Heart right ventricle (tissue), 16 donors: ENCODE data around the gene FBXL13. TPM values are rescaled to one million over a fixed set of nuclear protein-coding genes. Genes with fewer than 3 reads are reported as not detected.

Experiments
- ATAC-seq, 8 donors: fragments of 200-7000 bp; cut with Tn5 transposase; one replicate each; pipeline ENCODE4 v1.9.1; 2020; ENCODE audit warnings: mild to moderate bottlenecking in 8 of 8, moderate library complexity in 8 of 8, moderate number of reproducible peaks in 1 of 8
- DNase-seq, 2 donors: peaks; one replicate each; pipeline ENCODE4 v3.0.0-alpha.2; 2020
- H3K27ac ChIP-seq, 10 donors: fragments of 200-600 bp; sonication (generic) in 2 of 10; one replicate each; pipeline versions ENCODE4 v1.5.0 to v1.8.0; 2020 to 2022; ENCODE audit warnings: mild to moderate bottlenecking in 3 of 10
- H3K27me3 ChIP-seq, 7 donors: fragments of 200-600 bp; one replicate each; pipeline ENCODE4 v1.8.0; 2021 to 2022; ENCODE audit warnings: mild to moderate bottlenecking in 2 of 7
- H3K36me3 ChIP-seq, 9 donors: fragments of 200-600 bp; sonication (generic) in 1 of 9; one replicate each; pipeline versions ENCODE4 v1.5.0 to v1.8.0; 2020 to 2022; ENCODE audit warnings: mild to moderate bottlenecking in 2 of 9
- H3K4me1 ChIP-seq, 9 donors: fragments of 200-600 bp; sonication (generic) in 1 of 9; one replicate each; pipeline versions ENCODE4 v1.5.0 to v1.8.0; 2020 to 2022; ENCODE audit warnings: mild to moderate bottlenecking in 4 of 9
- H3K4me3 ChIP-seq, 10 donors: fragments of 200-600 bp; sonication (generic) in 2 of 10; one replicate each; pipeline versions ENCODE4 v1.5.0 to v1.8.0; 2020 to 2022; ENCODE audit warnings: mild to moderate bottlenecking in 7 of 10, moderate library complexity in 2 of 10
- H3K9me3 ChIP-seq, 11 donors: fragments of 200-600 bp in 10 of 11; sonication (generic) in 2 of 11; one replicate each; pipeline versions ENCODE4 v1.5.0 to v1.8.0; 2013 to 2022; ENCODE audit warnings: mild to moderate bottlenecking in 2 of 11, control low read depth in 1 of 11, moderate library complexity in 1 of 11
- CTCF ChIP-seq, 9 donors: fragments of 200-600 bp; sonication (generic) in 2 of 9; IDR thresholded peaks; one replicate each; pipeline versions ENCODE4 v1.5.0 to v1.8.0; 2021 to 2022; ENCODE audit warnings: antibody characterized with exemption in 9 of 9, mild to moderate bottlenecking in 5 of 9, moderate library complexity in 1 of 9
- WGBS, 2 donors: extraction: QIAGEN DNeasy Blood & Tissue Kit; methylation state at CpG; one replicate each; pipeline ENCODE4 v1.1.7; 2013; ENCODE audit warnings: inconsistent platforms in 1 of 2; 5-methylcytosine and 5-hydroxymethylcytosine counted together
- intact Hi-C, 10 donors: fragments of 100-400 bp; cut with DNase I; formaldehyde crosslinking; loops; one replicate each; pipeline versions ENCODE4 v1.11.1 to v1.14.2; 2022
- polyA plus RNA-seq, 2 donors: library from polyadenylated mRNA; stranded (reverse); fragments of 200-250 nt; gene quantifications; one replicate each; pipeline ENCODE4 v1.2.3, GENCODE V29; 2013
- total RNA-seq, 10 donors: library from RNA; stranded (reverse); fragmentation: NEBNext Ultra II Directional in 3 of 10; extraction: Animal tissue kit (Norgen Biotek cat#: 25700) in 3 of 10; gene quantifications; one replicate each; pipeline versions ENCODE4 v1.2.1 to v1.2.4, GENCODE V29; 2021 to 2023
- donor health status: Arrhythmogenic right ventricular cardiomyopathy.
- donor health status: ischemic (EF 13 %, LVEDD 7.1; RV severe dilation, severe dysfunction).
- donor health status: healthy with polysubstance abuse.
- donor health status: DM: no; HTN: yes; CAD: no.
- donor health status: DM: no; HTN: no; CAD: no.
- donor health status: ischemic (EF 25% LVEDD 6.9; RV normal size, moderate dysfunction).
- donor health status: ischemic (EF 25% LVEDD 5.7; RV mildly dilated, moderate dysfunction).
- donor health status: healthy.
- donor health status: DM: yes; HTN: yes; CAD: no.
- donor health status: Ischemic cardiomyopathy.
- donor health status: ischemic (EF 35%, LVEDD 5.7; RV mildly dilated, moderate dysfunction).
- donor health status: nonischemic (EF 11% LVEDD 7.7; RV severe dilation, severe dysfunction).
- donor health status: DM: yes; HTN: yes; CAD: no.
- donor health status: PGD.
- donor health status: ischemic (EF 29% LVEDD 5.4; RV normal size, mild dysfunction).
- donor health status: nonischemic (EF 23%, LVEDD 6.1; RV moderate dilation, normal function).

FBXL13 gene
- total and polyA plus RNA-seq, 12 donors, result 0.12 to 0.87 (median 0.45) TPM; not detected in 1

GRCh38 chr7:102917436-102918353 is 156.9 kb downstream of the FBXL13 start:
- peak in 2 of 8 donors; percentile 32 to 33 for ATAC-seq
- 58 to 65% methylated on average over 5 of the region's 5 CpGs for WGBS, 2 donors
- peak in 2 of 9 donors; percentile 19 to 27 for TF ChIP-seq CTCF (IDR thresholded peaks at IDR 0.05)
- H3K27me3 ChIP-seq, result no peaks in the 10 kb centered on the region
- no peak for DNase-seq
- H3K27ac ChIP-seq, result no peak overlapping the region
- H3K4me1 ChIP-seq, result peaks cover 0 to 27% (median 9%) of the 10 kb centered on the region in 9 donors
- no peaks in the 10 kb centered on the region for H3K36me3 ChIP-seq
- no peaks in the 10 kb centered on the region for H3K9me3 ChIP-seq
- intact Hi-C loops, result loop anchor here in 2 of 10 donors (10.0 kb wide), 2 partner anchors 77 to 147 kb away; no protein-coding TSS in a partner anchor
- H3K4me3 ChIP-seq, result no peak overlapping the region

- Histone ChIP-seq H3K36me3 (no peaks in the 10 kb centered on the region), H3K4me3 (no peak overlapping the region), H3K4me1 (peaks cover 0 to 33% (median 9%) of the 10 kb centered on the region in 9 donors), H3K27me3 (no peaks in the 10 kb centered on the region), H3K27ac (no peak overlapping the region), H3K9me3 (no peaks in the 10 kb centered on the region)
- TF ChIP-seq CTCF (IDR thresholded peaks at IDR 0.05), result no peak
- intact Hi-C loops, result loop anchor here in 2 of 10 donors (10.0 kb wide), 2 partner anchors 78 to 148 kb away; no protein-coding TSS in a partner anchor
- ATAC-seq, result no peak
- DNase-seq, result no peak
Measured at GRCh38 chr7:102916881-102917280, 157.7 kb downstream of the FBXL13 start.

- intact Hi-C loops, result loop anchor here in 2 of 10 donors (10.0 kb wide), 2 partner anchors 78 to 148 kb away; no protein-coding TSS in a partner anchor
- no peak overlapping the region for H3K27ac ChIP-seq
- ATAC-seq (peak in 1 of 8 donors; percentile 51), DNase-seq (no peak)
- no peak overlapping the region for H3K4me3 ChIP-seq
- no peaks in the 10 kb centered on the region for H3K27me3 ChIP-seq
- 73 to 85% methylated on average over 3 of the region's 3 CpGs for WGBS, 2 donors
- no peaks in the 10 kb centered on the region for H3K9me3 ChIP-seq
- peaks cover 0 to 33% (median 9%) of the 10 kb centered on the region in 9 donors for H3K4me1 ChIP-seq
- H3K36me3 ChIP-seq, result no peaks in the 10 kb centered on the region
- TF ChIP-seq CTCF (IDR thresholded peaks at IDR 0.05), result no peak
Measured at GRCh38 chr7:102916426-102916825, 158.2 kb downstream of the FBXL13 start.

GRCh38 chr7:102914585-102914984 is 160.0 kb downstream of the FBXL13 start:
- Histone ChIP-seq H3K4me1 (peaks cover 0 to 33% (median 9%) of the 10 kb centered on the region in 9 donors), H3K36me3 (no peaks in the 10 kb centered on the region), H3K4me3 (peak overlapping the region in 8 of 10 donors; percentile 4 to 52 (median 46)), H3K27ac (peak overlapping the region; percentile 13 to 72 (median 55)), H3K9me3 (no peaks in the 10 kb centered on the region), H3K27me3 (no peaks in the 10 kb centered on the region)
- 59 to 62% methylated on average over 8 of the region's 8 CpGs for WGBS, 2 donors
- TF ChIP-seq CTCF (IDR thresholded peaks at IDR 0.05), result no peak
- peak; percentile 32 to 77 for DNase-seq
- peak; percentile 85 to 94 (median 88) for ATAC-seq
- intact Hi-C loops, result loop anchor here in 2 of 10 donors (10.0 kb wide), 2 partner anchors 80 to 150 kb away; no protein-coding TSS in a partner anchor
